ENCODE measurements around the gene BARX2. TPM values are rescaled to one million over a fixed set of nuclear protein-coding genes. Genes with fewer than 3 reads are reported as not detected.

BARX2 gene
- total and polyA plus RNA-seq, 2 donors (not counting 3 experiments of a cell fraction or from before 2014, with no cell fraction given): not detected

- POLR2A ChIA-PET: no interaction called here
- Histone ChIP-seq H2AFZ (ENCODE audit: low read depth, low read length) (no peak overlapping the region), H3K4me1 (ENCODE audit: control insufficient read depth, extremely low read depth, insufficient read depth, low read length) (no peaks in the 10 kb centered on the region), H3K36me3 (ENCODE audit: control insufficient read depth in 2 of 2, extremely low read depth in 1 of 2, insufficient read depth in 2 of 2, low read length in 2 of 2) (no peaks in the 10 kb centered on the region), H3K9me3 (replicated peaks; ENCODE audit: control insufficient read depth, insufficient read depth, low read length) (no peaks in the 10 kb centered on the region), H3K79me2 (ENCODE audit: control insufficient read depth, insufficient read depth, low read length) (no peaks in the 10 kb centered on the region), H3K27me3 (ENCODE audit: control insufficient read depth in 2 of 2, insufficient read depth in 2 of 2, low read length in 2 of 2) (no peaks in the 10 kb centered on the region), H4K20me1 (replicated peaks; ENCODE audit: control insufficient read depth, extremely low read depth, insufficient read depth, low read length) (no peaks in the 10 kb centered on the region), H3K9me1 (replicated peaks; ENCODE audit: control insufficient read depth, extremely low read depth, insufficient read depth, low read length) (no peaks in the 10 kb centered on the region), H3K27ac (ENCODE audit: insufficient read depth, low read depth, low read length) (no peak overlapping the region), H3K9ac (replicated peaks; ENCODE audit: extremely low read depth, insufficient read depth, low read length) (no peak overlapping the region), H3K4me3 (replicated peaks in 1 of 3; ENCODE audit: insufficient read depth in 1 of 3, low read depth in 1 of 3, low read length in 3 of 3) (no peak overlapping the region), H3K4me2 (ENCODE audit: insufficient read depth, low read length) (no peak overlapping the region)
- CTCF ChIA-PET: no interaction called here
- FAIRE-seq: no peak
- DNase-seq (ENCODE audit: low read depth, low spot score): no peak
- intact Hi-C loops (cut with micrococcal nuclease): no loop called here
- BruUV-seq (replicated peaks): no TSS peak
- dilution Hi-C loops (cut with MboI; ENCODE audit: extremely low pct_ligation_motif_present, low sequenced_read_pairs): no loop called here
- TF ChIP-seq FOS (IDR thresholded peaks at IDR 0.05; ENCODE audit: borderline replicate concordance, insufficient read depth, low read length) (no peak), JUN (IDR thresholded peaks at IDR 0.05; ENCODE audit: borderline replicate concordance, insufficient read depth, insufficient read length, low read depth) (no peak), CTCF (IDR thresholded peaks at IDR 0.05; ENCODE audit: extremely low read depth in 1 of 2, insufficient read depth in 1 of 2, low read depth in 1 of 2, low read length in 2 of 2) (no peak), GATA2 (IDR thresholded peaks at IDR 0.05; ENCODE audit: insufficient read depth, insufficient read length, low read depth, low read length) (no peak), EZH2 (IDR thresholded peaks at IDR 0.05; ENCODE audit: borderline replicate concordance, low read depth, low read length, severe bottlenecking) (no peak), POLR2AphosphoS5 (IDR thresholded peaks at IDR 0.05; ENCODE audit: insufficient read depth, low read depth, low read length) (no peak), MYC (IDR thresholded peaks at IDR 0.05; ENCODE audit: low read depth, low read length) (no peak), POLR2A (IDR thresholded peaks at IDR 0.05; ENCODE audit: low read depth, low read length) (no peak)
- TF ChIP-seq, protein P1, sequence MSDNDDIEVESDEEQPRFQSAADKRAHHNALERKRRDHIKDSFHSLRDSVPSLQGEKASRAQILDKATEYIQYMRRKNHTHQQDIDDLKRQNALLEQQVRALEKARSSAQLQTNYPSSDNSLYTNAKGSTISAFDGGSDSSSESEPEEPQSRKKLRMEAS (IDR thresholded peaks at IDR 0.05; ENCODE audit: insufficient read depth, insufficient read length): no peak
These were observed 77.7 kb downstream of the BARX2 start for GRCh38 chr11:129453293-129453721.

Data from endothelial cell of umbilical vein (primary cell).